Liver (tissue), 9 donors: ENCODE data around the gene PPP1R11. TPM values are rescaled to one million over a fixed set of nuclear protein-coding genes. Genes with fewer than 3 reads are reported as not detected.

Source experiments
- DNase-seq: peaks from one replicate; pipeline ENCODE4 v3.0.0-alpha.2; 2017; ENCODE audit warnings: low spot score
- H3K27ac ChIP-seq, 2 donors: one replicate each; pipeline ENCODE4 v1.7.0; 2013; ENCODE audit warnings: inconsistent platforms in 2 of 2, low read length in 2 of 2, control low read depth in 1 of 2, low read depth in 1 of 2, mild to moderate bottlenecking in 1 of 2
- H3K27me3 ChIP-seq, 4 donors: one replicate each; pipeline versions ENCODE4 v1.6.1 to v1.7.0; 2013; ENCODE audit warnings: low read length in 3 of 4, inconsistent platforms in 1 of 4, mild to moderate bottlenecking in 1 of 4, moderate library complexity in 1 of 4; ENCODE audit not compliant: control insufficient read depth in 4 of 4, insufficient read depth in 4 of 4
- H3K36me3 ChIP-seq, 4 donors: one replicate each; pipeline versions ENCODE4 v1.6.1 to v1.7.0; 2013; ENCODE audit warnings: low read length in 3 of 4, mild to moderate bottlenecking in 3 of 4, low read depth in 1 of 4, moderate library complexity in 1 of 4; ENCODE audit not compliant: control insufficient read depth in 4 of 4, insufficient read depth in 3 of 4
- H3K4me1 ChIP-seq, 4 donors: one replicate each; pipeline versions ENCODE4 v1.6.1 to v1.7.0; 2013; ENCODE audit warnings: low read length in 3 of 4, mild to moderate bottlenecking in 3 of 4, moderate library complexity in 1 of 4; ENCODE audit not compliant: control insufficient read depth in 4 of 4, insufficient read depth in 4 of 4
- H3K4me3 ChIP-seq, 3 donors: one replicate each; pipeline versions ENCODE4 v1.6.1 to v1.7.0; 2013; ENCODE audit warnings: low read length in 3 of 3, control low read depth in 1 of 3, low read depth in 1 of 3, mild to moderate bottlenecking in 1 of 3
- H3K9ac ChIP-seq, 2 donors: one replicate each; pipeline ENCODE4 v1.7.0; 2013; ENCODE audit warnings: low read length in 2 of 2, mild to moderate bottlenecking in 2 of 2, moderate library complexity in 2 of 2, control low read depth in 1 of 2, low read depth in 1 of 2
- H3K9me3 ChIP-seq, 4 donors: one replicate each; pipeline versions ENCODE4 v1.6.1 to v1.7.0; 2013; ENCODE audit warnings: low read length in 3 of 4; ENCODE audit not compliant: control insufficient read depth in 4 of 4
- EGR1 ChIP-seq, 2 donors: IDR thresholded peaks; 2 replicates each; pipeline ENCODE4 v1.6.1; 2016 to 2018; ENCODE audit warnings: antibody characterized with exemption in 2 of 2, low read depth in 2 of 2
- FOXA1 ChIP-seq: IDR thresholded peaks from 2 replicates; pipeline ENCODE4 v1.6.1; 2016; ENCODE audit warnings: antibody characterized with exemption
- FOXA2 ChIP-seq: IDR thresholded peaks from 2 replicates; pipeline ENCODE4 v1.6.1; 2016; ENCODE audit warnings: antibody characterized with exemption
- GABPA ChIP-seq, 2 donors: IDR thresholded peaks in 1 of 2; conservative IDR thresholded peaks in 1 of 2; 2 replicates each; pipeline ENCODE4 v1.6.1; 2016; ENCODE audit warnings: antibody characterized with exemption in 2 of 2, mild to moderate bottlenecking in 1 of 2, moderate library complexity in 1 of 2
- HNF4A ChIP-seq, 2 donors: conservative IDR thresholded peaks; 2 replicates each; pipeline ENCODE4 v1.6.1; 2016; ENCODE audit warnings: antibody characterized with exemption in 2 of 2, mild to moderate bottlenecking in 2 of 2
- HNF4G ChIP-seq: IDR thresholded peaks from 2 replicates; pipeline ENCODE4 v1.6.1; 2016; ENCODE audit warnings: antibody characterized with exemption
- JUND ChIP-seq, 2 donors: IDR thresholded peaks; 2 replicates each; pipeline ENCODE4 v1.6.1; 2016; ENCODE audit warnings: antibody characterized with exemption in 2 of 2
- NR2F2 ChIP-seq: IDR thresholded peaks from 2 replicates; pipeline ENCODE4 v1.6.1; 2016; ENCODE audit warnings: antibody characterized with exemption
- RAD21 ChIP-seq, 2 donors: IDR thresholded peaks; 2 replicates each; pipeline ENCODE4 v1.6.1; 2016; ENCODE audit warnings: antibody characterized with exemption in 2 of 2, mild to moderate bottlenecking in 2 of 2
- RXRA ChIP-seq, 2 donors: IDR thresholded peaks; 2 replicates each; pipeline ENCODE4 v1.6.1; 2017 to 2018; ENCODE audit warnings: antibody characterized with exemption in 2 of 2, mild to moderate bottlenecking in 1 of 2
- SP1 ChIP-seq: IDR thresholded peaks from 2 replicates; pipeline ENCODE4 v1.6.1; 2018; ENCODE audit warnings: antibody characterized with exemption, mild to moderate bottlenecking
- TAF1 ChIP-seq: conservative IDR thresholded peaks from 2 replicates; pipeline ENCODE4 v1.6.1; 2016; ENCODE audit warnings: antibody characterized with exemption, mild to moderate bottlenecking
- YY1 ChIP-seq: IDR thresholded peaks from 2 replicates; pipeline ENCODE4 v1.6.1; 2016; ENCODE audit warnings: antibody characterized with exemption, mild to moderate bottlenecking
- WGBS: extraction: QIAGEN DNeasy Blood & Tissue Kit; methylation state at CpG from one replicate; pipeline ENCODE4 v1.1.7; 2013; 5-methylcytosine and 5-hydroxymethylcytosine counted together
- polyA plus RNA-seq, 2 donors: library from polyadenylated mRNA; stranded (reverse) in 1 of 2; unstranded in 1 of 2; fragments of 200-250 nt in 1 of 2; fragments of >200 nt in 1 of 2; fragmentation: Nextera tagmentation in 1 of 2; extraction: Ambion mirVana in 1 of 2; gene quantifications; one replicate each; pipeline versions ENCODE4 v1.2.1 to v1.2.3, GENCODE V29; 2013 to 2015
- total RNA-seq, 2 donors: library from RNA; depleted of rRNA; stranded (reverse); fragments of >200 nt; gene quantifications; one replicate each; pipeline ENCODE4 v1.2.3, GENCODE V29; 2014
- TF ChIP-seq, protein P1 (sequence below): IDR thresholded peaks from 2 replicates; pipeline ENCODE4 v1.6.1; 2016; ENCODE audit warnings: antibody characterized with exemption
- TF ChIP-seq, protein P2 (sequence below): IDR thresholded peaks from 2 replicates; pipeline ENCODE4 v1.6.1; 2016; ENCODE audit warnings: antibody characterized with exemption
- TF ChIP-seq, protein P3 (sequence below): IDR thresholded peaks from 2 replicates; pipeline ENCODE4 v1.6.1; 2016; ENCODE audit warnings: antibody characterized with exemption
- TF ChIP-seq, protein P4 (sequence below): IDR thresholded peaks from 2 replicates; pipeline ENCODE4 v1.6.1; 2016; ENCODE audit warnings: antibody characterized with exemption, mild to moderate bottlenecking
- TF ChIP-seq, protein P5 (sequence below): fragments of 150-350 bp; IDR thresholded peaks from 2 replicates; pipeline ENCODE4 v1.5.1; 2017; ENCODE audit warnings: improper control_type of control experiment, low read depth, low read length; ENCODE audit not compliant: missing input control
- donor health status: healthy.
- donor health status: healthy.
- donor health status: healthy.
- donor health status: healthy.
- donor health status: healthy.

The PPP1R11 gene
- total and polyA plus RNA-seq, 4 donors, result 7.8 to 30.9 (median 19.5) TPM

DNA sequence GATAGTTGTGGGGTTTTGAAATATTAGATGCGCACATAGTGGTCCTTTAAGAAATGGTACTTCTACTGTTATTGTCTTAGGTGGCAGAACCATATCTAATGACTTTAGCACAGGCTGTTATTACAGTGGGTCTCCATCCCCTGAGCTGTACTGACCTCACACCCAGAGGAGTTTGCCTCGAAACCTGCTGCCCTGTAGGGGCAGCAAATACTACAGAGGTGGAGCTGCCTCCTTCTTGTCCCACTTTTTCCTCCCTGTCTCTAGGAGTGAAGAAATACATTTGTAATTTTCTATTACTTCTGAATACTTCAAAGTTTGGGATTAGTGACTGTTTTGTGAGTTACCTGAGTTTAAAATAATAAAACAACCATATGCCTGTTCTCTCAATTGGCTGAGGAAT, 37.7 kb downstream of the PPP1R11 start:
- H3K4me1 ChIP-seq, result peaks cover 8 to 36% (median 28%) of the 10 kb centered on the region in 4 donors
- no peak overlapping the region for H3K27ac ChIP-seq
- no peaks in the 10 kb centered on the region for H3K9me3 ChIP-seq
- peaks cover 0 to 5% (median 1%) of the 10 kb centered on the region in 4 donors for H3K27me3 ChIP-seq
- no peak overlapping the region for H3K4me3 ChIP-seq
- H3K36me3 ChIP-seq, result no peaks in the 10 kb centered on the region
- TF ChIP-seq JUND (IDR thresholded peaks at IDR 0.05) (no peak), SP1 (no peak), HNF4A (conservative IDR thresholded peaks at IDR 0.05) (no peak), NR2F2 (no peak), EGR1 (IDR thresholded peaks at IDR 0.05; ENCODE audit: low read depth in 2 of 2) (no peak), HNF4G (no peak), FOXA1 (no peak), RXRA (IDR thresholded peaks at IDR 0.05) (no peak), TAF1 (no peak), FOXA2 (no peak), GABPA (IDR thresholded peaks at IDR 0.05 in 1 of 2, conservative IDR thresholded peaks at IDR 0.05 in 1 of 2) (no peak), YY1 (no peak)
- TF ChIP-seq, protein P1, sequence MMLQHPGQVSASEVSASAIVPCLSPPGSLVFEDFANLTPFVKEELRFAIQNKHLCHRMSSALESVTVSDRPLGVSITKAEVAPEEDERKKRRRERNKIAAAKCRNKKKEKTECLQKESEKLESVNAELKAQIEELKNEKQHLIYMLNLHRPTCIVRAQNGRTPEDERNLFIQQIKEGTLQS, result no peak
- TF ChIP-seq, protein P2, sequence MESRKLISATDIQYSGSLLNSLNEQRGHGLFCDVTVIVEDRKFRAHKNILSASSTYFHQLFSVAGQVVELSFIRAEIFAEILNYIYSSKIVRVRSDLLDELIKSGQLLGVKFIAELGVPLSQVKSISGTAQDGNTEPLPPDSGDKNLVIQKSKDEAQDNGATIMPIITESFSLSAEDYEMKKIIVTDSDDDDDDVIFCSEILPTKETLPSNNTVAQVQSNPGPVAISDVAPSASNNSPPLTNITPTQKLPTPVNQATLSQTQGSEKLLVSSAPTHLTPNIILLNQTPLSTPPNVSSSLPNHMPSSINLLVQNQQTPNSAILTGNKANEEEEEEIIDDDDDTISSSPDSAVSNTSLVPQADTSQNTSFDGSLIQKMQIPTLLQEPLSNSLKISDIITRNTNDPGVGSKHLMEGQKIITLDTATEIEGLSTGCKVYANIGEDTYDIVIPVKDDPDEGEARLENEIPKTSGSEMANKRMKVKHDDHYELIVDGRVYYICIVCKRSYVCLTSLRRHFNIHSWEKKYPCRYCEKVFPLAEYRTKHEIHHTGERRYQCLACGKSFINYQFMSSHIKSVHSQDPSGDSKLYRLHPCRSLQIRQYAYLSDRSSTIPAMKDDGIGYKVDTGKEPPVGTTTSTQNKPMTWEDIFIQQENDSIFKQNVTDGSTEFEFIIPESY, result no peak
- TF ChIP-seq, protein P3, sequence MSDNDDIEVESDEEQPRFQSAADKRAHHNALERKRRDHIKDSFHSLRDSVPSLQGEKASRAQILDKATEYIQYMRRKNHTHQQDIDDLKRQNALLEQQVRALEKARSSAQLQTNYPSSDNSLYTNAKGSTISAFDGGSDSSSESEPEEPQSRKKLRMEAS, result no peak
- H3K9ac ChIP-seq, result no peak overlapping the region
- WGBS, result 93% methylated on average over 2 of the region's 2 CpGs
- no peak for DNase-seq

DNA sequence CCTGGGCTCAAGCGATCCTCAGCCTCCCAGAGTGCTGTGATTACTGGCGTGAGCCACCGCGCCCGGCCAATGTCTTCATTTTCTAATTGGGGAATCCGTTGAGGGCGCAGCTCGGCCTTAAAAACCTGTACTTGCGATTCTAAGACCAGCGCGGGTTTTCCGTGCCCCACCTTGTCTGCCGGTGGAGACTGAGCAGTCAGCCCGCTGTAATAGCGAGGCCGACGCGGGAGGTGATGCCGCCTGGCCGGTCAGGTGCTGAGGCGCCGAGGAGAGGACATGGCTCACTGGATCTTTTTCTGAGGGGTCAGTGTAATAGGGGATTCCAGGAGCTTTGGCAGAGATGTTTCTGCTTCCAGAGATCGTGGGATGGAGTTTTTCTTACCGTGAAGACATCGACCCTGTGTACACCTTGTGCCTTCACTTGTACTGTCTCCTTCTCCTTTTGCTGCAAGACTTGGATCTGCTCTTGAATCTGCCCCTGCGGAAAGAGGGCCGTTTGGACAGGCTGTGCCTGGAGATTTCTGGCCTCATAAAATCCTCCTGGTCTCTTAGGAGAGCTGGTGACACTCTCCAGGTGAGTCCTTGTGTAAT, 44.4 kb downstream of the PPP1R11 start:
- H3K27ac ChIP-seq, result no peak overlapping the region
- no peak for TF ChIP-seq JUND (IDR thresholded peaks at IDR 0.05)
- no peak for TF ChIP-seq FOXA1
- TF ChIP-seq EGR1 (IDR thresholded peaks at IDR 0.05; ENCODE audit: low read depth in 2 of 2), result no peak
- no peak for TF ChIP-seq YY1
- TF ChIP-seq GABPA (IDR thresholded peaks at IDR 0.05 in 1 of 2, conservative IDR thresholded peaks at IDR 0.05 in 1 of 2), result no peak
- TF ChIP-seq, protein P2, result no peak
- TF ChIP-seq, protein P4, sequence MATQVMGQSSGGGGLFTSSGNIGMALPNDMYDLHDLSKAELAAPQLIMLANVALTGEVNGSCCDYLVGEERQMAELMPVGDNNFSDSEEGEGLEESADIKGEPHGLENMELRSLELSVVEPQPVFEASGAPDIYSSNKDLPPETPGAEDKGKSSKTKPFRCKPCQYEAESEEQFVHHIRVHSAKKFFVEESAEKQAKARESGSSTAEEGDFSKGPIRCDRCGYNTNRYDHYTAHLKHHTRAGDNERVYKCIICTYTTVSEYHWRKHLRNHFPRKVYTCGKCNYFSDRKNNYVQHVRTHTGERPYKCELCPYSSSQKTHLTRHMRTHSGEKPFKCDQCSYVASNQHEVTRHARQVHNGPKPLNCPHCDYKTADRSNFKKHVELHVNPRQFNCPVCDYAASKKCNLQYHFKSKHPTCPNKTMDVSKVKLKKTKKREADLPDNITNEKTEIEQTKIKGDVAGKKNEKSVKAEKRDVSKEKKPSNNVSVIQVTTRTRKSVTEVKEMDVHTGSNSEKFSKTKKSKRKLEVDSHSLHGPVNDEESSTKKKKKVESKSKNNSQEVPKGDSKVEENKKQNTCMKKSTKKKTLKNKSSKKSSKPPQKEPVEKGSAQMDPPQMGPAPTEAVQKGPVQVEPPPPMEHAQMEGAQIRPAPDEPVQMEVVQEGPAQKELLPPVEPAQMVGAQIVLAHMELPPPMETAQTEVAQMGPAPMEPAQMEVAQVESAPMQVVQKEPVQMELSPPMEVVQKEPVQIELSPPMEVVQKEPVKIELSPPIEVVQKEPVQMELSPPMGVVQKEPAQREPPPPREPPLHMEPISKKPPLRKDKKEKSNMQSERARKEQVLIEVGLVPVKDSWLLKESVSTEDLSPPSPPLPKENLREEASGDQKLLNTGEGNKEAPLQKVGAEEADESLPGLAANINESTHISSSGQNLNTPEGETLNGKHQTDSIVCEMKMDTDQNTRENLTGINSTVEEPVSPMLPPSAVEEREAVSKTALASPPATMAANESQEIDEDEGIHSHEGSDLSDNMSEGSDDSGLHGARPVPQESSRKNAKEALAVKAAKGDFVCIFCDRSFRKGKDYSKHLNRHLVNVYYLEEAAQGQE, result no peak
- no peak for TF ChIP-seq FOXA2
- TF ChIP-seq SP1, result no peak
- no peak for TF ChIP-seq HNF4G
- no peak for TF ChIP-seq HNF4A (conservative IDR thresholded peaks at IDR 0.05)
- TF ChIP-seq NR2F2, result no peak
- no peak for TF ChIP-seq RAD21 (IDR thresholded peaks at IDR 0.05)
- TF ChIP-seq, protein P5, sequence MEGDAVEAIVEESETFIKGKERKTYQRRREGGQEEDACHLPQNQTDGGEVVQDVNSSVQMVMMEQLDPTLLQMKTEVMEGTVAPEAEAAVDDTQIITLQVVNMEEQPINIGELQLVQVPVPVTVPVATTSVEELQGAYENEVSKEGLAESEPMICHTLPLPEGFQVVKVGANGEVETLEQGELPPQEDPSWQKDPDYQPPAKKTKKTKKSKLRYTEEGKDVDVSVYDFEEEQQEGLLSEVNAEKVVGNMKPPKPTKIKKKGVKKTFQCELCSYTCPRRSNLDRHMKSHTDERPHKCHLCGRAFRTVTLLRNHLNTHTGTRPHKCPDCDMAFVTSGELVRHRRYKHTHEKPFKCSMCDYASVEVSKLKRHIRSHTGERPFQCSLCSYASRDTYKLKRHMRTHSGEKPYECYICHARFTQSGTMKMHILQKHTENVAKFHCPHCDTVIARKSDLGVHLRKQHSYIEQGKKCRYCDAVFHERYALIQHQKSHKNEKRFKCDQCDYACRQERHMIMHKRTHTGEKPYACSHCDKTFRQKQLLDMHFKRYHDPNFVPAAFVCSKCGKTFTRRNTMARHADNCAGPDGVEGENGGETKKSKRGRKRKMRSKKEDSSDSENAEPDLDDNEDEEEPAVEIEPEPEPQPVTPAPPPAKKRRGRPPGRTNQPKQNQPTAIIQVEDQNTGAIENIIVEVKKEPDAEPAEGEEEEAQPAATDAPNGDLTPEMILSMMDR, result no peak
- no peaks in the 10 kb centered on the region for H3K36me3 ChIP-seq
- peaks cover 0 to 9% (median 1%) of the 10 kb centered on the region in 4 donors for H3K4me1 ChIP-seq
- H3K27me3 ChIP-seq, result peaks cover 0 to 10% (median 2%) of the 10 kb centered on the region in 4 donors
- no peak overlapping the region for H3K4me3 ChIP-seq
- H3K9me3 ChIP-seq, result no peaks in the 10 kb centered on the region
- WGBS, result 53% methylated on average over 27 of the region's 27 CpGs
- H3K9ac ChIP-seq, result no peak overlapping the region
- no peak for DNase-seq
